Islet precursor cell (in vitro differentiated cells): ENCODE measurements around the gene PRAMEF13.
"Not testable (repeated sequence)": the region's sequence is repeated elsewhere in the genome, so short reads cannot be mapped to it uniquely, and the experiment has no call there.

Experiments used
- DNase-seq: peaks from one replicate; pipeline ENCODE4 v3.0.0-alpha.2; 2018

Gene PRAMEF13

DNA sequence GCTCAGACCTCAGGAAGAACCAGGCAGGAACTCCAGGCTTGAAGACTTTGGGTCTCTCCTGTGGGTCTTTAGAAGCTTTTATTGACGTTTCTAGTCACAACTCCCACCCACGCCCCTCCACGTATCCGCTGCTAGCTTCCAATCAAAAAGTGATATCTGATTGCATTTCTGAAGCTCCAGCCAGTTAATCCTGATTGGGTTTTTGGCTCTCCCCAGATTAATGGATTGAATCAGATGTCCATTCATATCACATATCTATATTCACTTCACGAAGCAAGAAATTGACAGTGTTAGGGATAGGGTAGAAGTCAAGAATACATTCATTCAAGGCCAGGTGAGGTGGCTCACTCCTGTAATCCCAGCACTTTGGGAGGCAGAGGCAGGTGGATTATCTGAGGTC lies 45.3 kb downstream of the PRAMEF13 start, which contains the start of gene PRAMEF26:
Gene PRAMEF26, minus strand, starts transcription at position 101 of the 400 bp plus-strand sequence. CDS start 2,914 bp downstream, outside the sequence.
- DNase-seq: not testable (repeated sequence)
